IMR-90 (cell line): ENCODE data around the gene PPM1A.

Experiments used
- BHLHE40 ChIP-seq: fragments of 150-350 bp; IDR thresholded peaks from 2 replicates; pipeline ENCODE4 v1.6.1; 2016; ENCODE audit warnings: mild to moderate bottlenecking, low read depth, low read length
- CEBPB ChIP-seq: IDR thresholded peaks from 2 replicates; pipeline ENCODE4 v1.6.1; 2012; ENCODE audit warnings: low read depth, low read length, improper control_type of control experiment
- CHD1 ChIP-seq: IDR thresholded peaks from 2 replicates; pipeline ENCODE4 v1.6.1; 2012; ENCODE audit warnings: low read depth, low read length, improper control_type of control experiment
- CTCF ChIP-seq: conservative IDR thresholded peaks from 2 replicates; pipeline ENCODE4 v1.5.1; 2012; ENCODE audit warnings: mild to moderate bottlenecking, low read depth, low read length, improper control_type of control experiment
- ELK1 ChIP-seq: fragments of 150-350 bp; IDR thresholded peaks from 2 replicates; pipeline ENCODE4 v1.6.1; 2016; ENCODE audit warnings: low read depth, mild to moderate bottlenecking, low read length, moderate library complexity, borderline replicate concordance
- FOS ChIP-seq: fragments of 150-350 bp; IDR thresholded peaks from 2 replicates; pipeline ENCODE4 v1.6.1; 2016; ENCODE audit warnings: low read depth, low read length
- MAFK ChIP-seq: IDR thresholded peaks from 2 replicates; pipeline ENCODE4 v1.6.1; 2012; ENCODE audit warnings: low read depth, low read length, improper control_type of control experiment
- MAZ ChIP-seq: IDR thresholded peaks from 2 replicates; pipeline ENCODE4 v1.6.1; 2012; ENCODE audit warnings: low read depth, mild to moderate bottlenecking, low read length, improper control_type of control experiment, moderate library complexity, borderline replicate concordance
- MXI1 ChIP-seq: IDR thresholded peaks from 2 replicates; pipeline ENCODE4 v1.6.1; 2012; ENCODE audit warnings: low read depth, mild to moderate bottlenecking, low read length, moderate library complexity, borderline replicate concordance
- POLR2A ChIP-seq: IDR thresholded peaks from 2 replicates; pipeline ENCODE4 v1.6.1; 2012; ENCODE audit warnings: mild to moderate bottlenecking, low read depth, low read length
- RAD21 ChIP-seq: IDR thresholded peaks from 2 replicates; pipeline ENCODE4 v1.6.1; 2012; ENCODE audit warnings: low read length, improper control_type of control experiment
- RFX5 ChIP-seq: IDR thresholded peaks from 2 replicates; pipeline ENCODE4 v1.8.0; 2012; ENCODE audit warnings: low read depth, mild to moderate bottlenecking, low read length, moderate library complexity
- SMC3 ChIP-seq: fragments of 150-350 bp; IDR thresholded peaks from 2 replicates; pipeline ENCODE4 v1.6.1; 2016; ENCODE audit warnings: low read depth, mild to moderate bottlenecking, antibody characterized with exemption, low read length, moderate library complexity
- USF2 ChIP-seq: fragments of 150-350 bp; IDR thresholded peaks from 2 replicates; pipeline ENCODE4 v1.6.1; 2017; ENCODE audit warnings: mild to moderate bottlenecking, antibody characterized with exemption, low read length, low read depth

GRCh38 chr14:60247994-60248696 is 876 bp upstream of the PPM1A start:
- no peak for TF ChIP-seq POLR2A
- no peak for TF ChIP-seq CTCF
- TF ChIP-seq SMC3 = no peak
- no peak for TF ChIP-seq MAZ
- no peak for TF ChIP-seq CEBPB
- no peak for TF ChIP-seq RAD21
- TF ChIP-seq FOS = no peak; the same call in 1 of the 2 replicates
- no peak for TF ChIP-seq RFX5
- no peak for TF ChIP-seq ELK1
- peak; percentile 92 for TF ChIP-seq BHLHE40
- TF ChIP-seq MXI1 = peak; percentile 86; the same call in 1 of the 2 replicates
- TF ChIP-seq USF2 = peak; percentile 61
- no peak for TF ChIP-seq CHD1
- TF ChIP-seq MAFK = no peak
